PC-3 (cell line): ENCODE measurements around the gene TP53I13.

Experiments
- CTCF ChIP-seq: fragments of 300-600 bp; sonication (generic); conservative IDR thresholded peaks from 2 replicates; pipeline ENCODE4 v1.5.1; 2017; ENCODE audit warnings: antibody characterized with exemption, low read depth, mild to moderate bottlenecking, low read length
- EZH2 ChIP-seq: fragments of 300-600 bp; sonication (generic); IDR thresholded peaks from one replicate; pipeline ENCODE4 v1.6.1; 2017; ENCODE audit warnings: antibody characterized with exemption, mild to moderate bottlenecking, low read length; ENCODE audit not compliant: unreplicated experiment
- EZH2phosphoT487 ChIP-seq: fragments of 300-600 bp; sonication (generic); IDR thresholded peaks from 2 replicates; pipeline ENCODE4 v1.6.1; 2018; ENCODE audit warnings: mild to moderate bottlenecking, antibody characterized with exemption, low read length, borderline replicate concordance

- TF ChIP-seq CTCF (no peak), EZH2phosphoT487 (no peak), EZH2 (no peak)
These were observed 40.5 kb downstream of the TP53I13 start for GRCh38 chr17:29608986-29609385.
